GM12878 (cell line): ENCODE results near the gene TMED6. TPM values are rescaled to one million over a fixed set of nuclear protein-coding genes. Genes with fewer than 3 reads are reported as not detected.

Experiments used
- ATAC-seq: fragments of 200-7000 bp; cut with Tn5 transposase; 3 replicates; pipeline ENCODE4 v1.9.1; 2020; ENCODE audit warnings: mild to moderate bottlenecking, moderate library complexity
- BruUV-seq: library from RNA; stranded (reverse); fragments of 400-500 nt; replicated peaks from 2 replicates; lab custom pipeline; 2021; lab: Mats Ljungman, UMichigan
- CTCF ChIA-PET: fragments of 300-600 bp; sonication (Branson Sonifier 250); formaldehyde crosslinking; extraction: SDS; loops from one replicate; lab custom pipeline; 2021; ENCODE audit warnings: inconsistent platforms; lab: Yijun Ruan, JAX
- POLR2A ChIA-PET: fragments of 350-600 bp; formaldehyde crosslinking; extraction: SDS; loops from one replicate; lab custom pipeline; 2021; ENCODE audit warnings: inconsistent platforms; lab: Charles Lee
- RAD21 ChIA-PET: fragments of 300-600 bp; sonication (Branson Sonifier 250); formaldehyde crosslinking; loops from one replicate; lab custom pipeline; 2023; ENCODE audit warnings: antibody characterized with exemption; ENCODE audit not compliant: unreplicated experiment; lab: Charles Lee
- SMC1A ChIA-PET: fragments of 300-600 bp; sonication (Branson Sonifier 250); formaldehyde crosslinking; loops from one replicate; lab custom pipeline; 2023; ENCODE audit not compliant: unreplicated experiment, uncharacterized antibody; lab: Charles Lee
- DNase-seq: peaks from one replicate; pipeline ENCODE4 v3.0.0-alpha.2; 2011; ENCODE audit warnings: low read depth, low spot score
- FAIRE-seq: peaks from 3 replicates; lab custom pipeline; 2011; peaks lifted over from hg19 to GRCh38; lab: Jason Lieb, UNC
- H2AFZ ChIP-seq: 2 replicates; pipeline ENCODE4 v1.6.0; 2011; ENCODE audit warnings: low read depth, low read length, control low read depth; ENCODE audit not compliant: control insufficient read depth
- H3K27ac ChIP-seq: 2 replicates; pipeline ENCODE4 v1.5.1; 2011; ENCODE audit warnings: control low read depth; ENCODE audit not compliant: control insufficient read depth, insufficient read depth
- H3K27me3 ChIP-seq, 2 experiments: replicated peaks in 1 of 2; 2 replicates each; pipeline versions ENCODE4 v1.6.0 to v1.6.1; 2011; ENCODE audit warnings: low read length in 1 of 2; ENCODE audit not compliant: control insufficient read depth in 2 of 2, insufficient read depth in 2 of 2
- H3K36me3 ChIP-seq, 2 experiments: 2 replicates each; pipeline ENCODE4 v1.5.1; 2011; ENCODE audit warnings: low read length in 1 of 2; ENCODE audit not compliant: control insufficient read depth in 2 of 2, insufficient read depth in 2 of 2
- H3K4me1 ChIP-seq: 2 replicates; pipeline ENCODE4 v1.6.1; 2011; ENCODE audit warnings: mild to moderate bottlenecking, low read length, moderate library complexity, mixed read lengths; ENCODE audit not compliant: control insufficient read depth, insufficient read depth
- H3K4me2 ChIP-seq: 2 replicates; pipeline ENCODE4 v1.6.0; 2011; ENCODE audit warnings: control low read depth; ENCODE audit not compliant: control insufficient read depth, insufficient read depth
- H3K4me3 ChIP-seq: fragments of 200-600 bp; sonication (generic); 2 replicates; pipeline ENCODE4 v1.5.1; 2016
- H3K79me2 ChIP-seq: 2 replicates; pipeline ENCODE4 v1.6.0; 2011; ENCODE audit warnings: low read length; ENCODE audit not compliant: control insufficient read depth, insufficient read depth
- H3K9ac ChIP-seq: 2 replicates; pipeline ENCODE4 v1.8.0; 2011; ENCODE audit warnings: low read length, control low read depth, mixed read lengths; ENCODE audit not compliant: control insufficient read depth, insufficient read depth
- H3K9me3 ChIP-seq: replicated peaks from 3 replicates; pipeline ENCODE4 v1.5.1; 2011; ENCODE audit warnings: mild to moderate bottlenecking, low read length; ENCODE audit not compliant: control insufficient read depth, insufficient read depth
- H4K20me1 ChIP-seq: 2 replicates; pipeline ENCODE4 v1.6.0; 2011; ENCODE audit not compliant: control insufficient read depth, insufficient read depth
- BRCA1 ChIP-seq: IDR thresholded peaks from 2 replicates; pipeline ENCODE4 v1.6.1; 2011; ENCODE audit warnings: low read depth, low read length, improper control_type of control experiment
- CREB1 ChIP-seq: IDR thresholded peaks from 2 replicates; pipeline ENCODE4 v1.6.1; 2012; ENCODE audit warnings: low read depth, mild to moderate bottlenecking, inconsistent platforms
- IKZF1 ChIP-seq: fragments of 450-650 bp; conservative IDR thresholded peaks from 2 replicates; pipeline ENCODE4 v1.6.1; 2017; ENCODE audit warnings: antibody characterized with exemption, mild to moderate bottlenecking
- KAT2A ChIP-seq: conservative IDR thresholded peaks from 2 replicates; pipeline ENCODE4 v1.6.1; 2011; ENCODE audit warnings: low read depth, low read length; ENCODE audit not compliant: control insufficient read depth
- MEF2B ChIP-seq: fragments of 450-650 bp; IDR thresholded peaks from 2 replicates; pipeline ENCODE4 v1.6.1; 2018; ENCODE audit warnings: mild to moderate bottlenecking, moderate library complexity; ENCODE audit not compliant: partially characterized antibody, poor library complexity, severe bottlenecking
- RBBP5 ChIP-seq: fragments of 200-600 bp; sonication (generic); conservative IDR thresholded peaks from 2 replicates; pipeline ENCODE4 v1.6.1; 2016
- RFX5 ChIP-seq: IDR thresholded peaks from 2 replicates; pipeline ENCODE4 v1.6.1; 2011; ENCODE audit warnings: low read depth, low read length, improper control_type of control experiment
- SKIL ChIP-seq: fragments of 450-650 bp; IDR thresholded peaks from 2 replicates; pipeline ENCODE4 v1.6.1; 2017; ENCODE audit warnings: mild to moderate bottlenecking, low read depth, inconsistent platforms; ENCODE audit not compliant: poor library complexity, severe bottlenecking
- SREBF2 ChIP-seq: IDR thresholded peaks from 2 replicates; pipeline ENCODE4 v1.6.1; 2012; ENCODE audit warnings: mild to moderate bottlenecking, low read length
- ZNF622 ChIP-seq: fragments of 450-650 bp; IDR thresholded peaks from 2 replicates; pipeline ENCODE4 v1.6.1; 2017; ENCODE audit warnings: mild to moderate bottlenecking, inconsistent platforms
- WGBS: methylation state at CpG from one replicate; pipeline ENCODE4 v1.1.6; 2016; ENCODE audit warnings: low lambda C conversion rate; ENCODE audit not compliant: insufficient replicate concordance, insufficient coverage; ENCODE audit errors: missing lambda C conversion rate; 5-methylcytosine and 5-hydroxymethylcytosine counted together
- in situ Hi-C: fragments of 300-500 bp; cut with MboI; formaldehyde crosslinking; loops from 9 replicates; pipeline ENCODE4 v1.14.3; 2018; ENCODE audit warnings: mixed read lengths
- intact Hi-C: fragments of 100-400 bp; cut with micrococcal nuclease; formaldehyde crosslinking; loops from one replicate; pipeline ENCODE4 v1.14.2; 2022; ENCODE audit not compliant: unreplicated experiment
- polyA plus RNA-seq, 11 experiments: library from polyadenylated mRNA; depleted of rRNA in 4 of 11; unstranded in 6 of 11; stranded (reverse) in 5 of 11; fragments of >200 nt; fragmentation: Nextera tagmentation in 4 of 11; fragmentation: Illumina TruSeq in 1 of 11; extraction: Ambion mirVana in 4 of 11; extraction: Trizol in 1 of 11; gene quantifications; 1 replicate in 1 of 11; 2 replicates in 10 of 11; pipeline versions ENCODE4 v1.2.1 to v1.2.3, GENCODE V29; 2011 to 2016; ENCODE audit warnings: inconsistent platforms in 2 of 11, missing spikeins in 2 of 11, low read depth in 1 of 11
- total RNA-seq, 4 experiments: library from RNA; depleted of rRNA in 3 of 4; stranded (reverse); fragments of >200 nt in 3 of 4; fragmentation: Illumina TruSeq in 1 of 4; extraction: Trizol in 1 of 4; gene quantifications; 2 replicates each; pipeline versions ENCODE4 v1.2.1 to v1.2.3, GENCODE V29; 2013 to 2021

Gene TMED6
- total and polyA plus RNA-seq, 10 of the 15 experiments (the other 5 are each of a cell fraction or from before 2014, with no cell fraction given): 0.27 to 1.7 (median 0.78) TPM

GRCh38 chr16:69349536-69349935, 2.0 kb downstream of the TMED6 start:
- RAD21 ChIA-PET: no interaction called here
- no peak overlapping the region for H3K9ac ChIP-seq
- no peak overlapping the region for H3K27ac ChIP-seq
- no peaks in the 10 kb centered on the region for H3K79me2 ChIP-seq
- 97% methylated on average over 10 of the region's 10 CpGs for WGBS
- POLR2A ChIA-PET: no interaction called here
- CTCF ChIA-PET: no interaction called here
- TF ChIP-seq BRCA1 (no peak), RFX5 (no peak), ZNF622 (no peak), RBBP5 (no peak), KAT2A (no peak), IKZF1 (no peak), SREBF2 (no peak), CREB1 (no peak), MEF2B (no peak), SKIL (no peak)
- H3K9me3 ChIP-seq: no peaks in the 10 kb centered on the region
- peaks cover 0 to 2% of the 10 kb centered on the region in 2 experiments; a peak in 1 of 4 replicates for H3K36me3 ChIP-seq
- ATAC-seq: no peak
- no peak for DNase-seq
- peaks cover 14% of the 10 kb centered on the region for H3K4me1 ChIP-seq
- no TSS peak for BruUV-seq
- no peaks in the 10 kb centered on the region for H4K20me1 ChIP-seq
- SMC1A ChIA-PET: no interaction called here
- in situ Hi-C loops: no loop called here
- H3K4me2 ChIP-seq: no peak overlapping the region
- FAIRE-seq: no peak
- intact Hi-C loops: no loop called here
- H2AFZ ChIP-seq: no peak overlapping the region
- H3K4me3 ChIP-seq: no peak overlapping the region
- H3K27me3 ChIP-seq: no peaks in the 10 kb centered on the region
